HG02623 (cell line): Measurements from ENCODE around the gene MYOZ1.
"Not testable (repeated sequence)": the region's sequence is repeated elsewhere in the genome, so short reads cannot be mapped to it uniquely, and the experiment has no call there.

Experiments
- ATAC-seq: cut with Tn5 transposase; IDR thresholded peaks from one replicate; pipeline ENCODE4 v1.9.1; 2021; ENCODE audit warnings: moderate library complexity; ENCODE audit not compliant: unreplicated experiment

Gene MYOZ1

GRCh38 chr10:73647875-73648651, 6.8 kb upstream of the MYOZ1 start:
- ATAC-seq = no peak

GRCh38 chr10:73647211-73647874, 6.1 kb upstream of the MYOZ1 start:
- ATAC-seq = no peak

- no peak for ATAC-seq
These were observed 5.3 kb upstream of the MYOZ1 start for GRCh38 chr10:73646598-73647041.

- no peak for ATAC-seq
These were observed 4.0 kb upstream of the MYOZ1 start for GRCh38 chr10:73645251-73645650.

GRCh38 chr10:73644767-73645166, 3.5 kb upstream of the MYOZ1 start:
- ATAC-seq = no peak

GRCh38 chr10:73644015-73644743, 2.9 kb upstream of the MYOZ1 start:
- ATAC-seq = no peak

- no peak for ATAC-seq
These were observed 2.1 kb upstream of the MYOZ1 start for GRCh38 chr10:73643362-73643761.

- no peak for ATAC-seq
These were observed 2.0 kb downstream of the MYOZ1 start for GRCh38 chr10:73639286-73639685.

GRCh38 chr10:73635781-73636180, 5.5 kb downstream of the MYOZ1 start:
- no peak for ATAC-seq

- ATAC-seq = no peak
These were observed 6.9 kb downstream of the MYOZ1 start for GRCh38 chr10:73634421-73634820.

GRCh38 chr10:73629165-73629564, 12.1 kb downstream of the MYOZ1 start:
- ATAC-seq = no peak

- no peak for ATAC-seq
These were observed 12.9 kb downstream of the MYOZ1 start for GRCh38 chr10:73628405-73628804.

GRCh38 chr10:73627300-73627699, 14.0 kb downstream of the MYOZ1 start:
- no peak for ATAC-seq

GRCh38 chr10:73625884-73626752, 15.2 kb downstream of the MYOZ1 start:
- ATAC-seq = peak; percentile 95

GRCh38 chr10:73625004-73625883, 16.0 kb downstream of the MYOZ1 start:
- ATAC-seq = peak; percentile 23

- ATAC-seq = no peak
These were observed 18.2 kb downstream of the MYOZ1 start for GRCh38 chr10:73623056-73623455.

GRCh38 chr10:73620974-73621373, 20.3 kb downstream of the MYOZ1 start:
- ATAC-seq = not testable (repeated sequence)

- not testable (repeated sequence) for ATAC-seq
These were observed 24.1 kb downstream of the MYOZ1 start for GRCh38 chr10:73617143-73617542.

- ATAC-seq = no peak
These were observed 26.6 kb downstream of the MYOZ1 start for GRCh38 chr10:73614720-73615119.

GRCh38 chr10:73609116-73609515, 32.2 kb downstream of the MYOZ1 start:
- no peak for ATAC-seq
